NB4 (cell line): ENCODE results near the gene TMEM100.

Experiments used
- DNase-seq: peaks from one replicate; pipeline ENCODE4 v3.0.0; 2010; ENCODE audit warnings: low read depth
- H3K4me3 ChIP-seq: one replicate; pipeline ENCODE4 v1.5.1; 2011; ENCODE audit warnings: mild to moderate bottlenecking, low read depth, low read length, moderate library complexity
- CTCF ChIP-seq: IDR thresholded peaks from one replicate; pipeline ENCODE4 v1.5.1; 2012; ENCODE audit warnings: low read depth, low read length
- MAX ChIP-seq: IDR thresholded peaks from 2 replicates; pipeline ENCODE4 v1.6.1; 2011; ENCODE audit warnings: low read depth, low read length
- MYC ChIP-seq: IDR thresholded peaks from 2 replicates; pipeline ENCODE4 v1.6.1; 2011; ENCODE audit warnings: low read depth, low read length
- POLR2A ChIP-seq: IDR thresholded peaks from 2 replicates; pipeline ENCODE4 v1.6.1; 2011; ENCODE audit warnings: mild to moderate bottlenecking; ENCODE audit not compliant: insufficient read length; ENCODE audit errors: extremely low read depth

TMEM100 gene

GRCh38 chr17:55720919-55721836 lies 1.5 kb downstream of the TMEM100 start:
- DNase-seq, result peak; percentile 48
- no peak overlapping the region for H3K4me3 ChIP-seq
- TF ChIP-seq MAX (no peak), CTCF (no peak), MYC (no peak), POLR2A (no peak)

- H3K4me3 ChIP-seq, result no peak overlapping the region
Observed at GRCh38 chr17:55717898-55718735, 4.5 kb downstream of the TMEM100 start.

GRCh38 chr17:55717432-55717831 lies 5.2 kb downstream of the TMEM100 start:
- no peak for DNase-seq
- no peak overlapping the region for H3K4me3 ChIP-seq

More at GRCh38 chr17:55717898-55718735, 4.5 kb downstream of the TMEM100 start:
- no peak for TF ChIP-seq POLR2A
- peak; percentile 58 for TF ChIP-seq CTCF
- peak; percentile 71 for DNase-seq

GRCh38 chr17:55710829-55711496 lies 11.7 kb downstream of the TMEM100 start:
- no peak for TF ChIP-seq MYC
- no peak for TF ChIP-seq MAX
- no peak for TF ChIP-seq CTCF
- TF ChIP-seq POLR2A, result no peak
- H3K4me3 ChIP-seq, result no peak overlapping the region
- DNase-seq, result no peak

More at GRCh38 chr17:55717432-55717831, 5.2 kb downstream of the TMEM100 start:
- TF ChIP-seq MAX (no peak), POLR2A (no peak), CTCF (no peak), MYC (no peak)

- TF ChIP-seq MAX, result no peak
- no peak for TF ChIP-seq POLR2A
- TF ChIP-seq MYC, result no peak
- no peak for TF ChIP-seq CTCF
- peak; percentile 47 for DNase-seq
Observed at GRCh38 chr17:55710410-55710809, 12.3 kb downstream of the TMEM100 start.

More at GRCh38 chr17:55710410-55710809, 12.3 kb downstream of the TMEM100 start:
- H3K4me3 ChIP-seq, result no peak overlapping the region
